Measurements from ENCODE around the gene SLC44A4.
"Not testable (repeated sequence)": the region's sequence is repeated elsewhere in the genome, so short reads cannot be mapped to it uniquely, and the experiment has no call there.

SLC44A4 gene

DNA sequence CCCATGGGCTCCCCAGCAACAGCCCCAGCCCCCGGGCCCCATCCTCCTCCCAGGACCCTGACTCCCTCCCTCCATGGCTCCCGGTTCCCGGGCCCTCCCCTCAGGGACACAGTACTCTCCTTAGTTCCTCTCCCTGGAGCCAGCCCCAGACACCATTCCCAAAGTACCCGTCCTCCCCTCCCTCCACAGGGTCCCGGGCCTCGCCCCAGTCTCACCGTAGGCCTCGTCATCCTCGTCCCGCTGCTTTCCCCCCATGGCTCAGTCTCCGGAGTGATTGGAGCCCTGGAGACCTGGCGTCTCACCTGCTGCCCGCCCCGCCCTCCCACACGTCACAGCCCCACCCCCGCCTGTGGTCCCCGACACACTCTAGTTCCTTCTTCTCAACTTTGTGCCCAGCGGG, at the start of gene SLC44A4:
Gene SLC44A4, minus strand, starts transcription at position 272 of the 400 bp plus-strand sequence. Its CDS starts 17 bp downstream, at position 255.
- no peak for DNase-seq

DNA sequence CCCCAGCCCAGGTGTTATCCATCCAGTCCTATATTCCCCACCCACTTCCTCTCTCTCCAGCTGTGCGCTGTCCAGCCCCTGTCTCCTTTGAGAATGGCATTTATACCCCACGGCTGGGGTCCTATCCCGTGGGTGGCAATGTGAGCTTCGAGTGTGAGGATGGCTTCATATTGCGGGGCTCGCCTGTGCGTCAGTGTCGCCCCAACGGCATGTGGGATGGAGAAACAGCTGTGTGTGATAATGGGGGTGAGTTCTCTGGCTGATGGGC, 49.8 kb upstream of the SLC44A4 start:
- no peak for DNase-seq

DNA sequence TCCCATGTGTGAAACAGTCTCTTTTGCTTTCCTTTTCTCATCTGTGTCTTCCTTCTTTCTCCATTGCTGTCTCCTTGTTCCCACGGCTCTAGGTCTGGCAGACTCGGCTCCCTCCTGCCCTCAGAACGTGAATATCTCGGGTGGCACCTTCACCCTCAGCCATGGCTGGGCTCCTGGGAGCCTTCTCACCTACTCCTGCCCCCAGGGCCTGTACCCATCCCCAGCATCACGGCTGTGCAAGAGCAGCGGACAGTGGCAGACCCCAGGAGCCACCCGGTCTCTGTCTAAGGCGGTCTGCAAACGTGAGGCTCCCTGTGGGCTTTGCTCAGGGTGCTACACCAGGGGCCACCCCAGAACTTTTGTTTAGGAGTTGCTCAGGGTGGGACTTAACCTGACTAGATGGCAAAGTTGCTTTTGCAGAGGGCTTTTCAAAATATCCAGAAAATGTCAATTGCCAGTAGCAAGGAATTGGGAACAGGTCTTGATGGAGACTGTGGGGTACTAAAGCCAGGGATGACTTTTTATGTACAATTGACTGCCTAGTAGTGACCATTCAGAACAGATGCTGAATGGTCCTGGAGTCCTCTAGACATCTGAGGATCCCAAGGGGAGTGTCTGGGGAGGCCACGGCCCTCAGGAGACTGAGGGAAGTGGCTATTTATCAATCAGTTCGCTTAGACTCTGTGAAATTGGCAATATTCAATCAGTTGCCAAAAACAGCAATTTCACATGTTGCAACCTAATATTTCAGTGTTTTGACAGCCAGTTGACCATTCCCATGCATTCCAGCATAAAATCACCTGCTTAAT, 49.3 kb upstream of the SLC44A4 start:
- no peak for DNase-seq

DNA sequence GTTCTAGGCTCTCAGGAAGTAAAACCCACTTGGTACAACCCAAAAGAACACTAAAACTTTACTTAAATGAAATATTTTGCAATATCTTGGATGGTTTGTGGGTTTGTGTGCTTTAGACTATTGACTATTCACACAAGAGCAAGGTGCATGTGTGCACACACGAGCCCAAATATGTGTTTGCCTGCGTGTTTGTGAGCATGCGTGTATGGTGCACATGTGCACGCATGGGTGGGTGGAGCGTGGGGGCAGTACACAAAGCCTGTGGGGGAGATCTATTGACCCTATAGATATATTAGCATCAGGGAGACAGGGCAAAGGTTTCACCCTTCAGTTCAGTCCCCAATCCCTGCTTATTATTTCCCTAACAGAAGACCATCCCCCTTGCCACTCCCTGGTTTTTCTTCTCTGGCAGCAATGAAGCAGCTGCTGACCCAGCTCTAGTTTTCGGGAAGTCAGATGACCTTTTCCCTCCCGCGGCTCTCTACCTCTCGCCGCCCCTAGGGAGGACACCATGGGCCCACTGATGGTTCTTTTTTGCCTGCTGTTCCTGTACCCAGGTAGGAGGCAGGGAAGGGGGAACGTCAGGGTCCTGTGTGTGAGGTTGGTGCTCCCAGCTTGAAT, 48.6 kb upstream of the SLC44A4 start, which contains the start of gene C2:
Gene C2, plus strand, starts transcription at position 476 of the 621 bp plus-strand sequence. Its CDS starts 36 bp downstream, at position 512.
- no peak for DNase-seq

DNA sequence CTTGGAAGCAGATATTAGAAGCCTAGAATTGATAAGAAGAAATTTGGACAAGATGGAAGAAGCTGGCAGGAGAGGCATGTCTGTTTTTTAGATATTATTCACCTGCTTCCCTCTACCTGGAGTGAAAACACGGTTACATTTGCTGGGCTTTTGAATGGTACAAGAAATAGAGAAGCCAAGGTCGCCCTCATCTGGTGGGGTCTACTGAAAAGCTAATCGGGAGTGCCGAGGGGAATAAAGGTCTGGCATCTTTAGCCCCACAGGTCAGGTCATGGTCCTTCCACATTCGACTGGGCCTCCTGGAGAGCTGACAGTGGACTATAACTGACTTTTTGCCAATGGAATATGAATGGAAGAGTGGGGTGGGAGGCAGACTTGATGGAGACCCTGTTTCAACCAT, 44.1 kb upstream of the SLC44A4 start:
- no peak for DNase-seq

DNA sequence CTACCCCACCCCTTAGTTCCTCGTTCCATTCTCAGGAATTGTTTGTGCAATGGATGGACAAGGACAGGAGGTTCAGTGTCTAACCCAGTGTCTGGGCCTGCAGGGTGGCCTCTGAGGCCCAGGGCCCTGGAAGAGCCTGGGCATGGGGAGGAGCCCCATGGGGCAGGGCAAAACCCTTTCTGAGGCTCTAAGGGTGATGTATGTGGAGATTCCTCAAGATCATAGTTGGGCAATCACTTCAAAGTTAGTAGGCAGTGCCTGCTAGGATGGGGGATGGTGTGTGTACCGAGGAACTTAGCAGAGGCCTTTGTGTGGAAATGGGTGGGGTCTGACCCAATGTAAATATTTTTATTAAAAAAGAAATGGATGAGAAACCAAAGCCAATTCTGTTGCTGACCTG, 42.0 kb upstream of the SLC44A4 start:
- DNase-seq: no peak

DNA sequence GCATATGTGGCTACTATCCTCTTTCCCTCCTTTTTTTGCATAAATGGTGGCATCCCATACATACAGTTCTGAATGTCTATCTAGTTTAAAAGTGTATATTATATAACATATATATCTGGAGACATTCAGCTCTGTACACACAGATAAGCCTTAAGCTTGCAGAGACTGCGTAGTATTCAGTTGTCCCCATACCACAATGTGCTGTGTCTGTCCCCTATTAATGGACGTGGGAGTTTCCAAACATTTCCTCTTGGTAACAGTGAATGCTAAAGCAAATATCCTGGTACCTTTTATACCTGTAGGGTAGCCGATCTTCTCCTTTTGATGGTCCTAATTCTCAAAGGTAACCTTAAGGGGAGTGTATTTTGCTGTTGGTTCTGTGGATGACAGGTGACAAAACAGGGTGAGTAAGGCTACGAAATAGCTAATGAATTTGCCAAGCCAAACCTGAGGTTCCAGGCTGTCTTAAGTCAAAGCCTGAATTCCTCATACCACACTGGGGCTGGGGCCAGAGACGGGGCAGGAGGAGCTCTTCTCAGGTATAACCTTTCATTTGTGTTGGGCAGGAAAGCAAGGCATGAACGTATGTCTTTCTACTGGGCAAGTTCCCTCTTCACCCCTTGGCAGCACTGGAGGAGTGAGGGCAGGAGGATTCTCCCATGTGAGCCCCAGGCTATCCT, 41.0 kb upstream of the SLC44A4 start:
- no peak for DNase-seq

DNA sequence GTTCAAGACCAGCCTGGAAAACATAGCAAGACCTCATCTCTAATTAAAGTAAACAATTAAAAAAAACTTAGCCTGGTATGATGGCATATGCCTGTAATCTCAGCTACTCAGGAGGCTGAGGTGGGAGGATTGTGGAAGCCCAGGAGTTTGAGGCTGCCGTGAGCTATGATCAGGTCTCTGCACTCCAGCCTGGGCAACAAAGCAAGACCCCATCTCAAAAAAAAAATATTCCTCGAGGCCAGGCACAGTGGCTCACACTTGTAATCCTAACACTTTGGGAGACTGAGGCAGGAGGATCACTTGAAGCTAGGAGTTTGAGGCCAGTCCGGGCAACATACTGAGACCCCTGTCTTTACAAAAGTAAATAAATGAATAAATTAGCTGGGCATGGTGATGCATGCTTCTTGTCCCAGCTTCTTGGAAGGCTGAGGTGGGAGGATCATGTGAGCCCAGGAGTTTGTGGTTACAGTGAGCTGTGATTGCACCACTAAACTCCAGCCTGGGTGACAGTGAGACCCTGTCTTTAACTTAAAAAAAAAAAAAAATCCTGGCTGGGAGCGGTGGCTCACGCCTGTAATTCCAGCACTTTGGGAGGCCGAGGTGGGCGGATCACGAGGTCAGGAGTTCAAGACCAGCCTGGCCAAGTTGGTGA, 39.4 kb upstream of the SLC44A4 start:
- DNase-seq: no peak

DNA sequence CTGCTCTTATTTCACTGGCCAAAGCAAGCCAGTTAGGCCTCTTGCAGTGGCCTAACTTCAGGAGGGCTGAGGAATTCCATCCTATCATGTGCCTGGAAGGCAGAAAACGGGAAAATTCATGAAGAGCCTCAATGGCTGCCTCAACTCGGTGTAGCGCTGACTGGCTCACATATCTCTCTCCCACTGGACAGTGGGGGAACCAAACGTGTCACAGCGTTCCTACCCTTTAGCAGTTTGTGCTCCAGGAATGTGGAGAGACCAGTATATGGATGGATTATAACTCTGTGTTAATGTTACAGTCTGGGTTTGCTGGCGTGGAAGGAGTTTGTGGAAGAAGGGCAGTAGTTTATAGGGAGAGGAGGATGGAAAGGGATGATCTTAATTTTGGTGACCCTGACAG, 37.0 kb upstream of the SLC44A4 start:
- DNase-seq: no peak

DNA sequence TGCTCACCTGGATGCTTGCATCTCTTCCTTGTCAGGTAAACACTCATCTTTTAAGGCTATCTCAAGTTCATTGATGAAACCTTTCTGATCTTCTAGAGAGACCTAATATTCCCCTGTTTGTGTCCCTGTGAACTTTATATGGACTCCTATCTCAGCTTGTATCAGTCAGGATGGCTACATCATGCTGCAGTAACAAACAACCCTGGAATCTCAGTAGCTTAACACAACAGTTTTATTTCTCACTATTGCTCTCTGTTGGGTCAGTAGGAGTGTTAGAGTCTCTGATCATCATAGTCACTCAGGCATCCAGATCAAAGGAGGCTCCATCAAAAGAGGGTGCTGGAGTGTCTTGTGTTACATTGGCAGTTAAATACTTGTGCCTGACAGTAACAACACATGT, 36.6 kb upstream of the SLC44A4 start:
- no peak for DNase-seq

DNA sequence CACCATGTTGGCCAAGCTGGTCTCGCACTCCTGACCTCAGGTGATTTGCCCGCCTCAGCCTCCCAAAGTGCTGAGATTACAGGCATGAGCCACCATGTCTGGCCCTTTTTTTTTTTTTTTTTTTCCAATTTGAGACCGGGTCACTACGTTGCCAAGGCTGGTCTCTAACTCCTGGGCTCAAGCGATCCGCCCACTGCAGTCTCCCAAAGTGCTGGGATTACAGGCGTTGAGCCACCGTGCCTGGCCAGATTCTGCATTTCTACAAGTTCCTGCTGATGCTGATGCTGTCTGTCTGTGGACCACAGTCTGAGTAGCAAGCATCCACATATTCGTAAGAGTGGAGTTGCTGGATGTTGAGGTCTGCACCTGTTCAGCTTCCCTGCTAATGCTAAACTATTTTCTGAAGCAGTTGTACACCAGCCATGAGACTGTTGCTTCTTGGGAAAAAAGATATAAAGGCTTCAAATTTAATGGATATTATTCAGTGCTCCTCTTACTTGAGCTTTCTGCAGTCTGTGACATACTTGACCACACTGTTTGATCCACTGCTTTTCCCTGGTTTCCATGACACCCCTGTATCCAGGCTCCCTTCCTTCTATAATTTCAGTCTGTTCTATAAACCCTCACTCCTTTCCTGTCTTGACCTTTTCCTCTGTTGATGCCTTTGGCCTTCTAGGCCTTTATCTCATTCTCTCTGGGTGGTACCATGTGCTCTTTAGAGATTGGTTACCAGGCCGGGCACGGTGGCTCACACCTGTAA, 33.2 kb upstream of the SLC44A4 start:
- no peak for DNase-seq

DNA sequence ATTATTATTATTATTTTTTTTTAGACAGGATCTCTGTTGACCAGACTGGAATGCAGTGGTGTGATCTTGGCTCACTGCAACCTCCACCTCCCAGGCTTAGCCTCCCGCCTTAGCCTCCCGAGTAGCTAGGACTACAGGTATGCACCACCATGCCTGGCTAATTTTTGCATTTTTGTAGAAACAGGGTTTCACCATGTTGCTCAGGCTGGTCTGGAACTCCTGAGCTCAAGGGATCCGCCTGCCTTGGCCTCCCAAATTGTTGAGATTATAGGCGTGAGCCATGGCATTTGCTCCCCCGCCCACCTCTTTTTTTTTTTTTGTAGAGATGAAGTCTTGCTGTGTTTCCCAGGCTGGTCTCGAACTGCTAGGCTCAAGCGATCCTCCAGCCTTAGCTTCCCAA, 30.5 kb upstream of the SLC44A4 start:
- DNase-seq: not testable (repeated sequence)

DNA sequence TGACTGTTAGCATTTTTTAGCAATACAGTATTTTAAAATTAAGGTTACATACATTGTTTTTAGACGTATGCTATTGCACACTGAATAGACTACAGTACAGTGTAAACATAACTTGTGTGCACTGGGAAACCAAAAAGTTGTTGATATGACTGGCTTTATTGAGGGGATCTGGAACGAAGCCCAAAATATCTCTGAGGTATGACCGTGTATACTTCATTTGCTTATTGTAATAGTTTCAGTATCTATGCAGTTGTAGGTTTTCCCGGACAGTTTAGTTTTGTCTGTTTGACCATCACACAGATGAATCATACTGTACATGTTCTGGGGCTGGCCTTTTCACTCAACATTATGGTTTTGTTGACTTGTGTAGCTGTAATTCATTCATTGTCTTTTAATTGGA, 30.0 kb upstream of the SLC44A4 start:
- DNase-seq: no peak

DNA sequence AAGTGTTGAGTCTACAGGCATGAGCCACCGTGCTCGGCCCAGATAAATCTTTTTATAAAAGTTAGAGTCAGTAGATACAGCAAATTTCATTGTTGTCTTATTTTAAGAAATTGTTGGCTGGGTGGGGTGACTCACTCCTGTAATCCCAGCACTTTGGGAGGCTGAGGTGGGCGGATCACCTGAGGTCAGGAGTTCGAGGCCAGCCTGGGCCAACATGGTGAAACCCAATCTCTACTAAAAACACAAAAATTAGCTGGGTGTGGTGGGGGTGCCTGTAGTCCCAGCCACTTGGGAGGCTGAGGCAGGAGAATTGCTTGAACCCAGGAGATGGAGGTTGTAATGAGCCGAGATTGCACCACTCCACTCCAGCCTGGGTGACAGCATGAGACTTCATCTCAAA, 29.5 kb upstream of the SLC44A4 start:
- not testable (repeated sequence) for DNase-seq

DNA sequence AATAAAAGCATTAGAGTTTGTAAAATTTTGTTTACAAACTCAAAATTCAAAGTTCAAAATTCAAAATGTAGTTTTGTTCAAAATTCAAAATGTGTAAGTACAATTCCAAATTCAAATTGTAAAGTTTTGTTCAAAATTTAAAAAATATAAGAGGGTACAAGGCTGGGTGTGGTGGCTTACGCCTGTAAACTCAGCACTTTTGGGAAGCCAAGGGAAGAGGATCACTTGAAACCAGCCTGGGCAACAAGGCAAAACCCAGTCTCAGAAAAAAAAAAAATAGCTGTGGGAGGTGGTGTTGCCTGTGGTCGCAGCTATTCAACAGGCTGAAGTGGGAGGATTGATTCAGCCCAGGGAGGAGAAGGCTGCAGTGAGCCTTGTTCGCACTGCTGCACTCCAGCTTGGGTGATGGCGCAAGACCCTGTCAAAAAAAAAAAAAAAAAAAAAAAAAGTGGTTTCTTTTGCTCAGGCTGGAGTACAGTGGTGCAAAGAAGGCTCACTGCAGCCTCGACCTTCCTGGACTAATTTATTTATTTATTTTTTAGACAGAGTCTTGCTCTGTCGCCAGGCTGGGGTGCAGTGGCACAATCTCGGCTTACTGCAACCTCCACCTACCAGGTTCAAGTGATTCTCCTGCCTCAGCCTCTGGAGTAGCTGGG, 28.5 kb upstream of the SLC44A4 start:
- no peak for DNase-seq

DNA sequence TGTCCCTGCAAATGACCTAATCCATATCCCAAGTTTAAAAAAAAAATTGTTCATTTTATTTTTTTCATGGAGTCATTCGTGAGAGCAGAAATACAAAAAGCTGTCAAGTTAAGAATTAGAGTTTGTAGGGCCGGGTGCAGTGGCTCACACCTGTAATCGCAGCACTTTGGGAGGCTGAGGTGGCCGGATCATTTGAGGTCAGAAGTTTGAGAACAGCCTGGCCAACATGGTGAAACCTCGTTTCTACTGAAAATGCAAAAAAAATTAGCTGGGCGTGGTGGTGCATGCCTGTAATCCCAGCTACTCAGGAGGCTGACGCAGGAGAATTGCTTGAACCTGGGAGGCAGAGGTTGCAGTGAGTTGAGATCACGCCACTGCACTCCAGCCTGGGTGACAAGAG, 27.9 kb upstream of the SLC44A4 start:
- not testable (repeated sequence) for DNase-seq

DNA sequence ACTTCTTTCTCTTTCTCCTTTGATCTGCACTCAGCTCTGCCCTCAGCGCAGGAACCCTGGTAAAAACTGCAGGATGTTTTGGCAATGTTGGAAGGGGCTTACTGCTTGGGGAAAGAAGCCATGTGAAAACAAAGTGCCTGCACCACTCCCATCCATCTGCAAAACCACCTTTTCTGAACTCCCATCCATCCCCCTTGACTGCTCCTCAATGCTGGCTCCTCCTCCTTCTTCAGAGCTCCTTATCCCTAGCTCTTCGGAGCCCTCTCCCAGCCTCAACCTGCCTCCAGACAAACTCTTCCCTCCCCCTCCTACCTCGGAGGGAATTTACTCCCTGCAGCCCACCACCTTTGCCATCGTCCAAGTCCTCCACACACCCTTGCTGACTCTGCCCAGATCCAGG, 27.3 kb upstream of the SLC44A4 start:
- no peak for DNase-seq

DNA sequence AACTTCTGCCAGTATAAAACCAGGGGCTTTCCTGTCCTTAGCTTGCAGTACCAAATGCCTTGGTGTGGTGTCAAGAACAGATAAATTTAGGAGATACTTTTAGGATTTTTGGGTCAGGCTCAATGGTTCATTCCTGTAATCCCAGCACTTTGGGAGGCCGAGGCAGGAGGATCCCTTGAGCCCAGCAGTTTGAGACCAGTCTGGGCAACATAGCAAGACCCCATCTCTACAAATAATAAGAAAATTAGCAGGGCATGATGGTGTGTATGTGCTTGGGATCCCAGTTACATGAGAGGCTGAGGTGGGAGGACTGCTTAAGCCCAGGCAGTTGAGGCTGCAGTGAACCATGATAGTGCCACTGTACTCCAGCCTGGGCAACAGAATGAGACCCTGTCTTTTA, 26.2 kb upstream of the SLC44A4 start:
- DNase-seq: no peak

DNA sequence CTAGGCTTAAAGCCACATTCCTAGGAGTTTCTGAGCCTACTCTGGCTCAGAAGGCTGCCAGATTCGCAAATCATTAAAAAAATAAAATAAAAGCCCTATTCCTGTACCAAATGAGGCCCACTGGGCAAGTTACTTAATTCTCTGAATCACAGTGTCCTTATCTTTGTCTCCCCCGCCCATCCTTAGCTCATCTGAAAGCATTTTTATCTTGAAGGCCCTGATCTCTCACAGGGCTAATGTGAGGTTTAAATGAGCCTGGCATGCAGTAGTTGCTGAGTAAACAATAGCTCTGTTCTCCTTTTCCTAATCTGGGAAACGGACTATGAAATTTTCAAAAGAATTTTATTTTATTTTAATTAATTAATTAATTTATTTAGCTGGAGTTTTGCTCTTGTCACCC, 25.2 kb upstream of the SLC44A4 start:
- no peak for DNase-seq

DNA sequence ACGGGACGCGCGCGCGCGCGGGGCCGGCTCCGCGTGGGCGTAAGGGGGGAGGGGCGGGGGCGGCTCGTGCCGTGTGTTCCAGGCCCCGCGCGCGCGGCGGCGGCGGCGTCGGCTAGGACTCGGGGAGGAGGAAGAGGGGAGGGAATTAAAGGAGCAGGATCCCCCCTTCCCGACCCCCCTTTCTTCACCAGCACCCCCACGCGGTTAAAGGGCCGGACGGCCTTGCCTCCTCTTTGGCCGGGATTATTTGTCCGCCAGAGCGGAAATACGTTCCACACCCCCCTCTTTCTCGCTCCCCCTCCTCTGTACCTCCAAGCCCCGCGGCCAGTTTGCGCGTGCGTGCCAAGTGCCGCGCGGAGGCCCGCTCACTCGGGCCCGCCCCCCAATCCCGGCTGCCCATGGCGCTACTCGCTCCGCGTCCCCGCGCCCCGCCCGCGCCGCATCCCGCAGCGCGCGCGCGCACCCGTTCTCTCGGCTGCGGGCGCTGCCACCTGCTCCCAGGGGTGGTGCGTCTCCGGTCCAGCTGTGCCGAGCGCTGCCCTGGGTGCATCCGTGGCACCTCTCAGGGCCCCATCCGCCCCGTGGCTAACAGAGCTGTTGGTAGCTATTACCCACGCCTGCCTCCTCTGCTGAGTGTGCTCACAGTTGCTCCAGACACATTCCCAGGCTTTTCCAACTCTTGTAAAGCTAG, 23.3 kb upstream of the SLC44A4 start, which contains the start of gene ZBTB12:
Gene ZBTB12, minus strand, starts transcription at position 134 of the 691 bp plus-strand sequence. CDS start 781 bp downstream, outside the sequence.
- DNase-seq: peak; percentile 69

DNA sequence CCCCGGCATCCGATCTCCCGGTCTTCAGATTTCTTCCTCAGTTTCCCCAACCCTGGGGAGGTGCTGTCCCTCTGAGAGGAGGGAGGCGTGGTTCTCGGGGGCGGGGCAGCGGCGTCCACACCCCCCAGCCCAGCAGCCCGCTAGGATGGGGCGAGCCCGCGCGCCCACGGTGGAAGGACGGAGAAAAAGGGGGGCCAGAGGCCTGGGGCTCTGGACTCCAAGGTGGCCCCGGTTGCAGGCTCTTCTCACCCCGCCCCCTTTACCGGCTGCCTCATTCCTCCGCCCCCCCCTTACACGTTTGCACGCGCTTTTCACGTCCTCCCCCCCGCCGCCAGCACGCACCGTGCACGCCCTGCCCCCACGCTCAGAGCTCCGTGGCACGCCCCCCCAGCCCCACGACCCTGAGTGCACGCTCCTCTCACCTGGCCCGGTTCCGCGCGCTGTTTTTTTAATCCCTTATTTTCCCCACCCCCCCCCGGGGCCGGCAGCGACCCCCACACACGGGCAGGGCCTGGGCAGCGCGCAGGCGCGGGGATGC, 22.7 kb upstream of the SLC44A4 start:
- DNase-seq: no peak
